Keratinocyte (primary cell): ENCODE measurements around the gene ALOX5AP. TPM values are rescaled to one million over a fixed set of nuclear protein-coding genes. Genes with fewer than 3 reads are reported as not detected.

Experiments
- DNase-seq: peaks from one replicate; pipeline ENCODE4 v3.0.0-alpha.2; 2011; ENCODE audit warnings: low read depth, missing footprints, low spot score
- FAIRE-seq: peaks from 2 replicates; lab custom pipeline; 2011; peaks lifted over from hg19 to GRCh38; lab: Jason Lieb, UNC
- H2AFZ ChIP-seq: 2 replicates; pipeline ENCODE4 v1.6.0; 2012; ENCODE audit warnings: low read length, control low read depth, inconsistent platforms; ENCODE audit not compliant: control insufficient read depth
- H3K27ac ChIP-seq: 2 replicates; pipeline ENCODE4 v1.5.1; 2011; ENCODE audit warnings: low read length; ENCODE audit not compliant: control insufficient read depth, insufficient read depth
- H3K27me3 ChIP-seq: 3 replicates; pipeline ENCODE4 v1.6.0; 2011; ENCODE audit warnings: low read length; ENCODE audit not compliant: control insufficient read depth, insufficient read depth; ENCODE audit errors: extremely low read depth
- H3K36me3 ChIP-seq, 2 experiments: 2 replicates in 1 of 2; 3 replicates in 1 of 2; pipeline ENCODE4 v1.5.1; 2011; ENCODE audit warnings: low read length in 2 of 2, mild to moderate bottlenecking in 1 of 2; ENCODE audit not compliant: control insufficient read depth in 2 of 2, insufficient read depth in 2 of 2; ENCODE audit errors: extremely low read depth in 1 of 2
- H3K4me1 ChIP-seq: 3 replicates; pipeline ENCODE4 v1.5.1; 2011; ENCODE audit warnings: low read length; ENCODE audit not compliant: control insufficient read depth, insufficient read depth; ENCODE audit errors: extremely low read depth
- H3K4me2 ChIP-seq: 3 replicates; pipeline ENCODE4 v1.6.0; 2011; ENCODE audit warnings: low read depth, low read length; ENCODE audit not compliant: control insufficient read depth, insufficient read depth; ENCODE audit errors: extremely low read depth
- H3K4me3 ChIP-seq, 3 experiments: fragments of 200-600 bp in 1 of 3; sonication (generic) in 1 of 3; 2 replicates in 2 of 3; 3 replicates in 1 of 3; pipeline ENCODE4 v1.5.1; 2011 to 2016; ENCODE audit warnings: low read length in 3 of 3, mild to moderate bottlenecking in 3 of 3, control low read depth in 2 of 3, inconsistent platforms in 1 of 3, low read depth in 1 of 3, mixed read lengths in 1 of 3, mixed run types in 1 of 3, moderate library complexity in 1 of 3; ENCODE audit not compliant: control insufficient read depth in 2 of 3, insufficient read depth in 2 of 3; ENCODE audit errors: extremely low read depth in 1 of 3
- H3K79me2 ChIP-seq: 2 replicates; pipeline ENCODE4 v1.6.0; 2012; ENCODE audit warnings: low read length; ENCODE audit not compliant: control insufficient read depth, insufficient read depth
- H3K9ac ChIP-seq: 3 replicates; pipeline ENCODE4 v1.6.0; 2011; ENCODE audit warnings: low read length; ENCODE audit not compliant: control insufficient read depth, insufficient read depth; ENCODE audit errors: extremely low read depth
- H3K9me1 ChIP-seq: 3 replicates; pipeline ENCODE4 v1.6.0; 2011; ENCODE audit warnings: low read length; ENCODE audit not compliant: control insufficient read depth, insufficient read depth; ENCODE audit errors: extremely low read depth
- H3K9me3 ChIP-seq: 2 replicates; pipeline ENCODE4 v1.5.1; 2012; ENCODE audit warnings: low read depth, low read length; ENCODE audit not compliant: control insufficient read depth
- H4K20me1 ChIP-seq: 3 replicates; pipeline ENCODE4 v1.6.0; 2011; ENCODE audit warnings: low read length; ENCODE audit not compliant: control insufficient read depth, insufficient read depth; ENCODE audit errors: extremely low read depth
- CTCF ChIP-seq, 3 experiments: IDR thresholded peaks in 1 of 3; conservative IDR thresholded peaks in 1 of 3; optimal IDR thresholded peaks in 1 of 3; 2 replicates in 2 of 3; 3 replicates in 1 of 3; pipeline versions ENCODE3 to v1.5.1; 2011; ENCODE audit warnings: low read length in 3 of 3, mild to moderate bottlenecking in 3 of 3, moderate library complexity in 2 of 3, control low read depth in 1 of 3, inconsistent platforms in 1 of 3; ENCODE audit not compliant: insufficient read depth in 2 of 3; ENCODE audit errors: extremely low read depth in 1 of 3
- EZH2 ChIP-seq: IDR thresholded peaks from one replicate; pipeline ENCODE4 v1.6.1; 2012; ENCODE audit warnings: inconsistent platforms, mild to moderate bottlenecking, low read length, moderate library complexity
- dilution Hi-C: fragments of 300-500 bp; cut with MboI; formaldehyde crosslinking; loops from one replicate; pipeline ENCODE4 v1.7.0; 2020; ENCODE audit warnings: low sequenced_read_pairs; ENCODE audit not compliant: extremely low pct_ligation_motif_present
- polyA plus RNA-seq, 5 experiments: library from polyadenylated mRNA; depleted of rRNA in 3 of 5; stranded (reverse) in 3 of 5; stranded (forward) in 1 of 5; unstranded in 1 of 5; fragments of >200 nt; gene quantifications; 1 replicate in 1 of 5; 2 replicates in 3 of 5; 3 replicates in 1 of 5; pipeline versions ENCODE4 v1.2.1 to v1.2.3, GENCODE V29; 2011 to 2012; ENCODE audit warnings: missing spikeins in 2 of 5, low read depth in 1 of 5, low replicate concordance in 1 of 5

Gene ALOX5AP
- polyA plus RNA-seq, 1 donor (not counting 4 experiments of a cell fraction or from before 2014, with no cell fraction given), result 0.31 TPM

- no peak overlapping the region for H3K4me2 ChIP-seq
- FAIRE-seq (no peak), DNase-seq (no peak)
- no peaks in the 10 kb centered on the region for H3K9me1 ChIP-seq
- no peak overlapping the region for H3K9ac ChIP-seq
- dilution Hi-C loops, result no loop called here
- H3K27ac ChIP-seq, result no peak overlapping the region
- no peak for TF ChIP-seq EZH2
- TF ChIP-seq CTCF (optimal IDR thresholded peaks at IDR 0.05 in 1 of 3, IDR thresholded peaks at IDR 0.05 in 1 of 3, conservative IDR thresholded peaks at IDR 0.05 in 1 of 3; ENCODE audit: extremely low read depth in 1 of 3, insufficient read depth in 2 of 3, low read length in 3 of 3), result no peak
- H3K36me3 ChIP-seq, result no peaks in the 10 kb centered on the region
- no peaks in the 10 kb centered on the region for H3K79me2 ChIP-seq
- H3K4me3 ChIP-seq, result no peak overlapping the region
- H4K20me1 ChIP-seq, result no peaks in the 10 kb centered on the region
- no peaks in the 10 kb centered on the region for H3K4me1 ChIP-seq
- no peaks in the 10 kb centered on the region for H3K27me3 ChIP-seq
- no peak overlapping the region for H2AFZ ChIP-seq
- H3K9me3 ChIP-seq, result no peaks in the 10 kb centered on the region
Measured at GRCh38 chr13:30786648-30787047, 51.3 kb downstream of the ALOX5AP start.

GRCh38 chr13:30787738-30788525, 52.6 kb downstream of the ALOX5AP start:
- TF ChIP-seq CTCF (optimal IDR thresholded peaks at IDR 0.05 in 1 of 3, IDR thresholded peaks at IDR 0.05 in 1 of 3, conservative IDR thresholded peaks at IDR 0.05 in 1 of 3; ENCODE audit: extremely low read depth in 1 of 3, insufficient read depth in 2 of 3, low read length in 3 of 3) (no peak), EZH2 (no peak)
- Histone ChIP-seq H3K9me3 (no peaks in the 10 kb centered on the region), H3K9ac (no peak overlapping the region), H3K4me2 (no peak overlapping the region), H3K27ac (no peak overlapping the region), H3K27me3 (no peaks in the 10 kb centered on the region), H3K4me3 (no peak overlapping the region), H4K20me1 (no peaks in the 10 kb centered on the region), H3K36me3 (no peaks in the 10 kb centered on the region), H3K9me1 (peaks cover 2% of the 10 kb centered on the region), H3K4me1 (peaks cover 10% of the 10 kb centered on the region), H2AFZ (no peak overlapping the region), H3K79me2 (no peaks in the 10 kb centered on the region)
- DNase-seq (no peak), FAIRE-seq (no peak)
- dilution Hi-C loops, result no loop called here
